Gastroesophageal sphincter (tissue), 3 donors: ENCODE data around the gene MORN3.

ENCODE experiments used
- EP300 ChIP-seq: sonication (generic); formaldehyde crosslinking; IDR thresholded peaks from one replicate; pipeline ENCODE4 v1.6.1; 2017; ENCODE audit warnings: antibody characterized with exemption, mild to moderate bottlenecking
- POLR2A ChIP-seq, 2 donors: fragments of 450-650 bp; IDR thresholded peaks; one replicate each; pipeline ENCODE4 v1.6.1; 2017; ENCODE audit warnings: antibody characterized with exemption in 2 of 2, mild to moderate bottlenecking in 2 of 2, moderate library complexity in 1 of 2
- TF ChIP-seq, protein P1 (sequence below), 4 experiments: fragments of 200-600 bp in 2 of 4; fragments of 450-650 bp in 2 of 4; sonication (generic) in 1 of 4; IDR thresholded peaks; one replicate each; pipeline ENCODE4 v1.5.1; 2017 to 2019; ENCODE audit warnings: antibody characterized with exemption in 4 of 4, mild to moderate bottlenecking in 2 of 4, moderate library complexity in 2 of 4

DNA sequence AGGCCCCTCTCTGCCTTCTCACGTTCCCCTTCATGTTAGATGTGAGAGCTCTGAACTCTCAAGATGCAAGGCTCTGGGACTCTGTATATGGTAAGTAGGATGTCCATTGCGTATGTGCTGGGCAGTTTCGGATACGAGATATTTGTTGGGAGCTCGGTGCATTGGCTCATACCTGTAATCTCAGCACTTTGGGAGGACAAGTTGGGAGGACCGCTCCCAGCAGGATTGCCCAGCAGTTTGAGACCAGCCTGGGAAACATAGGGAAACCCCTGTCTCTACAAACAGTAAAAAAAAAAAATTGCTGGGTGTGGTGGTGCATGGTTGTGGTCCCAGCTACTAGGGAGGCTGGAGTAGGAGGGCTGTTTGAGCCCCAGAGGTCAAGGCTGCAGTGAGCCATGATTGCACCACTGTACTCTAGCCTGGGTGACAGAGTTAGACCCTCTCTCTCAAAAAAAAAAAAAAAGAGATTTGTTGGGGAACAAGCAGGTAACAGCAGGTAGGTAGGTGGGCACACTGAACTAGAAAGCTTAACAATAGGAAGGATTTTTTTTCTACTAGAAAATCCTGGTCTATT is 46.5 kb upstream of the MORN3 start:
- TF ChIP-seq, protein P1, sequence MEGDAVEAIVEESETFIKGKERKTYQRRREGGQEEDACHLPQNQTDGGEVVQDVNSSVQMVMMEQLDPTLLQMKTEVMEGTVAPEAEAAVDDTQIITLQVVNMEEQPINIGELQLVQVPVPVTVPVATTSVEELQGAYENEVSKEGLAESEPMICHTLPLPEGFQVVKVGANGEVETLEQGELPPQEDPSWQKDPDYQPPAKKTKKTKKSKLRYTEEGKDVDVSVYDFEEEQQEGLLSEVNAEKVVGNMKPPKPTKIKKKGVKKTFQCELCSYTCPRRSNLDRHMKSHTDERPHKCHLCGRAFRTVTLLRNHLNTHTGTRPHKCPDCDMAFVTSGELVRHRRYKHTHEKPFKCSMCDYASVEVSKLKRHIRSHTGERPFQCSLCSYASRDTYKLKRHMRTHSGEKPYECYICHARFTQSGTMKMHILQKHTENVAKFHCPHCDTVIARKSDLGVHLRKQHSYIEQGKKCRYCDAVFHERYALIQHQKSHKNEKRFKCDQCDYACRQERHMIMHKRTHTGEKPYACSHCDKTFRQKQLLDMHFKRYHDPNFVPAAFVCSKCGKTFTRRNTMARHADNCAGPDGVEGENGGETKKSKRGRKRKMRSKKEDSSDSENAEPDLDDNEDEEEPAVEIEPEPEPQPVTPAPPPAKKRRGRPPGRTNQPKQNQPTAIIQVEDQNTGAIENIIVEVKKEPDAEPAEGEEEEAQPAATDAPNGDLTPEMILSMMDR (IDR thresholded peaks at IDR 0.05) = no peak
- TF ChIP-seq POLR2A (IDR thresholded peaks at IDR 0.05) = no peak
- no peak for TF ChIP-seq EP300
